Measurements from ENCODE around the gene KLHDC10.

- TF ChIP-seq CTCF (conservative IDR thresholded peaks at IDR 0.05; ENCODE audit: low read depth, low read length) (no peak), EZH2 (IDR thresholded peaks at IDR 0.05; ENCODE audit: low read length, unreplicated experiment) (no peak), EZH2phosphoT487 (IDR thresholded peaks at IDR 0.05; ENCODE audit: borderline replicate concordance, low read length) (no peak)
Measured at GRCh38 chr7:130022115-130022514, 48.2 kb upstream of the KLHDC10 start.
